ENCODE results near the gene PAK4.

PAK4 gene

DNA sequence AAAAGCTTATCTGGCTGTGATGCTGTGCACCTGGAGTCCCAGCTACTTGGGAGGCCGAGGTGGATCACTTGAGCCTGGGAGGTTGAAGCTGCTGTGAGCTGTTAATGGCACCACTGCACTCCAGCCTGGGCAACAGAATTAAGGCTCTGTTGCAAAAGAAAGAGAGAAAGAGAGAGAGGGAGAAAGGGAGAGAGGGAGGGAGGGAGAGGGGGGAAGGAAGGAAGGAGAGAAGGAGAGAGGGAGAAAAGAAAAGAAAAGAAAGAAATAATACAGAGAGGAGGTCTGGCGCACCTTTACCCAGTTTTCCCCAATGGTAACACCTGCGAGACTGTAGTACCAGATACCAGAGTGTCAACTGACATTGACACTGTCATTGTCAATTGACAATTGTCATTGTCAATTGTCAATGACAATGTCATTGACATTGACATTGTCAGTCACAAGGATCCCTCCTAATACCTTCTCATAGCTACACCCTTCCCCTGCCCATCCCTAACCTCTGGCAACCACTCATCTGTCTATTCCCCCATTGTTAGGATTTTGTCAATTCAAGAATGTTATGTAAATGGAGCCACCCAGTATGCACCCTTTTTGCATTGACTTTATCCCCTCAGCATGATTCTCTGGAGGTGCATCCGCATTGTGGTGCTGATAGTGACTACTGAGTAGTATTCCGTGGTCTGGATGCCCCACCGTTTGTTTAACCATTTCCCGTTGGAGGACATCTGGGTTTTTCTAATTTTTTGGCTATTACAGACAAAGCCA is 21.3 kb downstream of the PAK4 start:
- no peak for FAIRE-seq
- no peak for DNase-seq (ENCODE audit: low spot score)

DNA sequence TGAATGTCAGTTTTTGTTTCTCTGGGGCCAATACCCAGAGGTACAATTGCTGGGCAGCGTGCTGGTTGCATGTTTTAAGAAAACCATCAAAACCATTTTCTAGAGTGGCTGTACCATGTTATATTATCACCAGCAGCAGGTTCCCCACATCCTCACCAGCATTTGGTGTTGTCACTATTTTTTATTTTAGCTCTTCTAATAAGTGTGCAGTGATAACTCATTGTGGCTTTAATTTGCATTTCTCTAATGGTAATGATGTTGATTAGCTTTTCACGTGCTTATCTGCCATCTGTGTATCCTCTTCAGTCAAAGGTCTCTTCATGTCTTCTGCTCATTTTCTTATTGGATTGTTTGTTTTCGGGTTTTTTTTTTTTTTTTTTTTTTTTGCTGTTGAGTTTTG is 21.9 kb downstream of the PAK4 start:
- DNase-seq (ENCODE audit: low spot score) = no peak
- no peak for FAIRE-seq

DNA sequence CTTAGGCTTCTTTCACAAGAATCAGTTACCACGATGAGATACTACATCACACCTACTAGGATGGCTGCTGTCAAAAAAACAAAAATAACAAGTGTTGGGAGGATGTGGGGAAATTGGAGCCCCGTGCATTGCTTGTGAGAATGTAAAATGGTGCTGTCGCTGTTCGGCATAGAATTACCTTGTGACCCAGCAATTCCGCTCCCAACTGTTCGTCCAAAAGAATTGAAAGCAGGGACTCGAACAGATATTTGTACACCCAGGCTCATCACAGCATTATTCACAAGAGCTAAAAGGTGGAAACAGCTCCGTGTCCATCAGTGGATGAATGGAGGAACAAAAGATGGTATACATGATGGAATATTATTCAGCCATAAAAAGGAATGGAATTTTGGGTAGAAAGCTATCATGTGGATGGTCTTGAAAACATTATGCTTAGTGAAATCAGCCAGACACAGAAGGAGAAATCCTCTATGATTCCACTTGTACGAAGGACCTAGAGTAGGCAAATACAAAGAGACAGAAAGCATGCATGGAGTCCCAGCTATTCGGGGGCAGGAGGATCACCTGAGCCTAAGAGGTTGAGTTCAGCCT is 23.4 kb downstream of the PAK4 start:
- FAIRE-seq = no peak
- DNase-seq (ENCODE audit: low spot score) = no peak

DNA sequence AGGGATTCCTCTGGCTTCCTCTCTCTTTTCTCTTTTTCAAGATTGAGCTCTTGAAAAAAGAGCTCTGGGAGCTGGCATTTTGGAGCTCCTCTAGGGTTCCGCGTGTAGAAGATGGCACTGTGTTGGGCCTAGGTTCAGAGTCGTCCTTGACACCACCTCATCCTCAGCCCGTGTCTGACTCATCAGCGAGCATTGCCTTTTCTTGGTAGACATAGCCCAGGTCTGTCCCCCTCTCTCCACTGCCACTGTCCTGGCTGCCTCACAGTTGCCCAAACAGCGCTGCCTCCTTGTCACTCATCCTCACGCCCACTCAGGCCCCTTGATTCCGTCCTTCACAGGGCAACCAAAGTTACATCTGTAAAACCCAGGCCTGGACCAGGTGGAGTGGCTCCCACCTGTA is 24.6 kb downstream of the PAK4 start:
- FAIRE-seq (no peak), DNase-seq (ENCODE audit: low spot score) (no peak)

DNA sequence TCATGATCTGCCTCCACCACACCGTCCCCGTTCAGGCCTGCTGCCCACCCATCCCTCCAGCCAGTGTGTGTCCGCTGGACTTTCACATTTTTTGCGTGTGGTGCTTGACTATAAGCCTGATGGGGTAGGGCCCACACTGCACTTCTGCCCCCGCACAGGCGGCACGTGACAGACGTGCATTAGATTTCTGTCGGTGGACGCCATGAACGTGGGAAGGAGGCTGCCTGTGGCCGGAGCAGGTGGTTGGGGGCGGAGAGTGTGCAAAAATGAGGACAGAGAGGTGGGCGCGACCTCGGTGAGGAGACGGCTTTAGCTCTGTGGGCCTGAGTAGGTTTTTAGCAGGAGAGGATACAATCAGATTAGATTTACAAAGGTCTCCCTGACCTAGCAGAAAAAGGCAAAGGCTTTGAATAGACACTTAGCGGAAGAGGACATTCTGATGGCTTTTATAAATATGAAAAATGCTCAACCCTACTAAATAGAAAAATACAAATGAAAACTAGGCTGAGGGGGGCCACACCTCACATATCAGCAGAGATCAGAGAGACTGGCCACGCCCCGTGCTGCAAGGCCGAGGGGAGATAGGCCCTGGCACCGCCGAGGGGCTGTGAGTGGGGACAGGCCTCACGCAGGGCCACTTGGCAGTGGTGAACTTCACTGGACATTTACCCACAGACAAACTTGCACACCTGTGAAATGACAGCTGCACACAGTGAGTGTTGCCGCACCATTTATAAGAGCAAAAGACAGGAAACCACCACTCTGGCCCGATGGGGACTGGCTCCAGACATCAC is 25.4 kb downstream of the PAK4 start:
- no peak for FAIRE-seq
- DNase-seq (ENCODE audit: low spot score) = no peak

DNA sequence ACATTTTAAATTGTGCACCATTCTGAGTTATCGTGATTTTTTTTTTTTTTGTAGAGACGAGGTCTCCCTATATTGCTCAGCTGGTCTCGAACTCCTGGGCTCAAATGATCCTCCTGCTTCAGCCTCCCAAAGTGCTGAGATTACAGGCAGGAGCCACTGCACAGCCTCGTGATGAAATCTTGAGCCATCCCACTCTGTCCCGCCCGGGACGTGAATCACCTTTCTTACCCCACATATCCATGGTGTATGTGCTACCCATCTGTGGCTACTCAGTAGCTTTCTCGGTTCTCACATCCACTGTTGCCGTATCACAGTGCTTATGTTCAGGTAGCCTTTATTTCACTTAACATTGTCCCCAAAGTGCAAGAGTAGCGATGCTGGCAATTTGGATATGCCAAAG is 26.5 kb downstream of the PAK4 start:
- FAIRE-seq = no peak
- DNase-seq (ENCODE audit: low spot score) = no peak

DNA sequence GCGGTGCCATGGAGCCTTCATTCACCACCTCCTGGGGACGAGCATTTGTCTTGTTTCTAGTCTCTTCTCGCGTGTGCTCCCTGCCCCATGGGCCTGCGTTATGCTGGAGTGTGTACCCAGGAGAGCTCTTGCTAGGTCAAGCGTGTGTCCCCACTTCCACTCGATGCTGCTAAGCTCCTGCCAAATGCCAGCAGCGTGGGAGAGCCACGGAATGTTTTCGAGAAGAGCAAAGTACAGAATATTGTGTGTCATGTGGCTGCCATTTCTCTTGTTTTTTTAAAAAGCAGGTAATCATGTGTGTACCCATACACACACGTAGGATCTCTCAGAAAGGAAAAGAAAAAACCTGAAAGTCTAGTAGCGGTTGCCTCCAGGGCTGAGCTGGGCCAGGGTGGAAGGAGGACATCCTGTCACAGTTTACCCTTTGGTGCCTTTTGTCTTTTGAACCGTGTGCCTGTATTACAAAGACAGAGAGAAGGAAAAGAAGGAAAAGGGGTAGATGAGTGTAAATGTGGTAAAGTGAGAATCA is 28.6 kb downstream of the PAK4 start:
- DNase-seq (ENCODE audit: low spot score) (no peak), FAIRE-seq (no peak)

DNA sequence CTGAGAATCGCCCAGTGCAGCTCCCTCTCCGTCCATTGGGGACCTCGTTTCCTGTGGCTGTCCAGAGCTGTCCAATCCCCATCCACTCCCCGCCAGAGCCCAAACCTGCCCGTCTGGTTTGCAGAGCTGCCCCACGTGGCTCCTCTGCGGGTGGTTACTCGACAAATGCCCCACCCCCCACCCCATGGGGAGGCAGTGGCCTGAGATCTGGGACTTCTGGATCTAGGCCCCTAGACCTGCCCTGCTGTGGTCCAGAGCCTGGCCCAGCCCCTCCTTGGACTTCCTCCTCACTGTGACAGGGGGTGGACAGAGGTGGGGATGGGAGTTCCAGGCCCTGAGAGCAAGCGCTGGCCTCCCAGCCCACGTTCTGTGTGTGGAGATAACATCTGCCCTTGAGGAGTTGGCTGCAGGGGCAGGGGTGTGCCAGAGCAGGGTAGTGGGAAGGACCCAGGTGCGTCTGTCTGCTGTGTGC is 29.1 kb downstream of the PAK4 start:
- FAIRE-seq = no peak
- DNase-seq (ENCODE audit: low spot score) = no peak

DNA sequence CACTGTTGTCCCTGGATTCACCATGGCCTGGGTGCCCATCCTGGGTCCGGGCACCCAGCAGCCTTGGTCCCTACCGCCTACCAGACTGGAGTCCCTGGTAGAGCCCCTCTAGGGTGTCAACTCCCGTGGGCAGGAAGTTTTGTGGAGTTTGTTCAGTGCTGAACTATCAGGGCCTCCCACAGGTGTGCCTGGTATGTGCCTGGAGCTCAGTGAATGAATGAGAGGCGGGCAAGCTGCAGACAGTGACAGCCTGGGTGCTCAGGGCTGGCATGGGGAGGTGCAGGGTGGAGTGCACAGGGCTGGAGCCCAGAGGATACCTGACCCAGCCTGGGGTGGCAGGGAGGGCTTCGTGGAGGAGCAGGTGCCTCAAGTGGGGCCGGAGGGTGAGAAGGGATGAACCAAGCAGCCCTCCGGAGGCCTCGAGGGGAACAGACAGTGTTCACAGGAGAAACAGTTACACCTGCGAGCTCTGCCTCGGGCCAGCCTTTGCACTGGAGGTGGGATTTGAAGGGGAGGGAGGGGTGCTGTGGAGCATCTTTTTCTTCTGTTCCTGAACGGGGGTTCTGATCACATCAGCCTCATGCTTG is 29.6 kb downstream of the PAK4 start:
- no peak for DNase-seq (ENCODE audit: low spot score)
- FAIRE-seq = no peak

DNA sequence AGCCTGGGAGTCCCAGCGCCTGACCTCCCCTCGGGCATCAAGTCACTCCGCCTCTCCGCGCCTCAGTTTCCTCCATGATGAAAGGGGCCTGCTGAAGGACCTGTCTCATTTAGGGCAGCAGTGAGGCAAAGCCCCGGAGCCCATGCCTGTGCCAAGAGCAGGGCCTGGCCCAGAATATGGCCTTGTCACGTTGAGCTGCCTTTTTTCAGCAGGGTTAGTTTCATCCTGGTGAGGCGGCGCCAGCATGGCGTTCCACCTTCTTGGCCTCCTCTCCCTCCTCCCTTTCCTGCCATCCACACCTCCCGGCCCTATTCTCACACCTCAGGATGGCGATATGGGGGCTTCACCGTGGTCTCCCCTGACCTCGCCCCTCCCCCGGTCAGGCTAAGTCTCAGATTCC is 30.2 kb downstream of the PAK4 start:
- FAIRE-seq (no peak), DNase-seq (ENCODE audit: low spot score) (no peak)

DNA sequence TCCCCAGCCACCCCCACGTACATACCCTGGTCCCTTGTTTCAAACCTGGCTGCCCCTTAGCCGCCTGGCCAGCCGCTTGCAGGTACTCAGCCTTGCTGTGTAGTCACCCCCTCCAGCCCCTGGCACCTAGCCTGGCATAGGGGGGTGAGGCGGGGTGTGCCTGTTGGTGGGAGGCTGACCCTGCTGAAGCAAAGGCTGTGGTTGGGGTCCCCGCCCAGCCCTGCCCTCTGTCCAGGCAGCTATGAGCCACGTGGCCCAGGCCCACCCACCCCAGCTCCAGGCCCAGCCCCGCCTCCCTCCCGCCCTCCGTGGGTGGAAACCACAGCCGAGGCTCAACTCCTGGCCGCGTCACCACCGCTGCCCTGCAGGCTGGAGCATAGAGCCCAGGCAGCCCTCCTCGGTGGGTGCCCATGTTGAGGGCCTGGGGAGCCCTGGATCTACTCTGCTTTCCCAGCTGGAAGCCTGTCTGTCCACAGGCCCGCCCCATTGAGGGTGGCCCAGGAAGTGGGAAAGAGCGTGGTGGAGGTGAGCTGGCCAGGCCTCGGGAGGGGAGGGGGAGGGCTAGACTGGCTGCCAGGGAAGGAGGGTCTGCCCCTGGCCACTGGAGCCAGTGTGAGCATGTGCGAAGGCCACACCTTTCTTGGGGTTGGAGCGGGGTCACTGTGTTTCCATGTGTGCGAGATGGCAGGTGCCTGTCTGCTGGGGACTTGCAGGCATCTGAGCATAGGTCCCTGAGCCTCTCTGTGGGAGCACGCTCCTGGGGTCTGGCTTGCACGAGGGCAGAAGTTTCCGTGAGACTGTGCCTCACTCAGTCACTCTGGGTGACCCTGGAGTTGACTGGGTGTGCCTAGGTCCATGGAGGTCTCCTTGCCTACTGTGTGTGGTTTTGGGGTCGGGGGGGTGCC is 31.0 kb downstream of the PAK4 start:
- FAIRE-seq (no peak), DNase-seq (ENCODE audit: low spot score) (no peak)

DNA sequence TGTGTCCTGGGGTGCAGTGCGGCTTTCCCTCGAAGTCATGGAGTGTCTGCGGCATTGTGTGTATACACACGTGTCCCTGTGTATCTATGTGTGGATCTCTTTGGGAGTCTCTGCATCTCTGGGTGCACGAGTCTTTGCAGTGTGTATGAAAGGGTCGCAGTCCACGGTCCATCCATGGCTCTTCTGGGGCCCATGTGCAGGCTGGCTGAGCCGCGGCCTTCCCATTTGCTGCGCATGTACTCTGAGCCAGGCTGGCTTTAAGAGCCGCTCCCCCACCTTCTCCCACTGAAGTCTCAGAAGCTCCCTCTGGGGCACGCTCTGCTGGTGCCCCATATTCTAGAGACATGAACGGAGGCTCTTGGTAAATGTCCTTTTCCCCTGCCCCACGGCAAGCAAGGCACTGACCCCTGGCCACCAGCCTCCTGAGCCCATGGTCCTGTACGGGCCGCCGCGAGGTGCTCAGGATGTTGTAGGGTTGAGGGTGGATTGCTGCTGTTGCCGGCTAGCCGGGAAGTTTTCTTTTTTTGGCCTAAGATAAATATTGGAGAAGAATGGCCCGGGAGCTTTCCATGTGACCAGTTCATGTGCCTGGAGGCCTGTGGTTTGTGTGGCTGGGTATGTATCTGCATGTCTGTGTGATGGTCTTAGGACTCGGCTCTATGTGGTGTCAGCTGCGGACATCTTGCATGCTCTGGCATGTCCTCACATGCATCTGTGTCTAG is 31.9 kb downstream of the PAK4 start:
- DNase-seq (ENCODE audit: low spot score) = no peak
- no peak for FAIRE-seq

DNA sequence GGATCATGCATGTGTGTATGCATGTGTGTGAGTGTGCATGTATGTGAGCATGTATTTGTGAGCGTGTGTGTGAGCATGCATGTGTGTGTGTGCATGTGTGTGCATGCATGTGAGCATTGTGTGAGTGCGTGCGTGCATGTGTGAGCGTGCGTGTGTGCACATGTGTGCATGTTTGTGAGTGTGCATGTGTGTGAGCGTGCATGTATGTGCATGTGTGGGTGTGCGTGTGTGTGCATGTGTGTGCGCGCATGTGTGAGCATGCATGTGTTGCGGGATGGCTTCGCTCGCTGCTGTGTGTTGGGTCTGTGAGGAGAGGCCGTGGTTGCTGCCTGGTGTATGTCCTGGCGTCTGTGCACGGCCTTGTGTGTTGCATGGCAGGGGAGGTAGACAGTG is 32.4 kb downstream of the PAK4 start:
- DNase-seq (ENCODE audit: low spot score) = no peak

DNA sequence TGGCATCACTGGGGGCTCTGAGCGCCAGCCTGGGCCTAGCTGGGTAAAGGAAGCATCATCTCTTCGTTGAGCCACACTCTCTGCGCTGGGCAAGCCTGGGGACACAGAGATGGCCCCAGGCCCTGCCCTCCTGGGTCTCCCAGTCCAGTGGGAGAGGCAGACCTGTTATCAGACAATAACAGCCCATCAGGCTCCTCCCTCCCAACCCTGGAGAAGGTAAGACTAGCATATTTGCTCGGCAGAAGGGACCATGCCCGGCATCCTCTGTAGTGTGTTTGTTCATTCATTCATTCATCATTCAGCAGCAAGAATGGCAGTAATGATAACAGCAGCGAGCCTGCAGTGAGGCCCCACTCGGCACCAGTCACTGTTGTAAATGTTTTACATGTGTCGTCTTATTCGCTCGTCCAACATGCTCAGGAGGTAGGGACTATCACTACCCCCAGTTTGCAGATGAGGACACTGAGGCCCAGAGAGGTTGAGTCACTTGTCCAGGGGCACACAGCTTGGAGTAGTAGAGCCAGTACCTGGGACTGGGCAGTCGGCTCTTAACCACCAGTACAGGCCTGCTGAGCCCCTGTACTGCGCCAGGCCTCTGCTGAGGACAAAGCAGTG is 33.2 kb downstream of the PAK4 start:
- no peak for FAIRE-seq
- no peak for DNase-seq (ENCODE audit: low spot score)

More for the DNA sequence above, 32.4 kb downstream of the PAK4 start:
- FAIRE-seq = no peak

DNA sequence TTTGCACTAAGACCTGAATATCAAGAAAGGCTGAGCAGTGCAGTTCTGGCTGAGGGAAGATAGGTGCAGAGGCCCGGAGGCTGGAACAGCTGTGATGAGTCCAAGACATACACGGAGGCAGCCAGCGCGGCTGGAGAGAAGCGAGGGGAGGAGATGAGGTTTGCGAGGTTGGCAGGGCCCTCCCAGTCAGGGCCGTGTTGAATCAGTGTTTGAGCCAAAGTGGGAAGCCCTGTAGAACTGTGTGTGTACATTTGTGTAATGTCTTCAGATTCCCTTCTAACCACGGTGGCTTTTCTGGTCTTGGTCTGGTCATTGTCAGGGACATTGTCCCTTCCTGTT is 34.9 kb downstream of the PAK4 start:
- FAIRE-seq (no peak), DNase-seq (ENCODE audit: low spot score) (no peak)

DNA sequence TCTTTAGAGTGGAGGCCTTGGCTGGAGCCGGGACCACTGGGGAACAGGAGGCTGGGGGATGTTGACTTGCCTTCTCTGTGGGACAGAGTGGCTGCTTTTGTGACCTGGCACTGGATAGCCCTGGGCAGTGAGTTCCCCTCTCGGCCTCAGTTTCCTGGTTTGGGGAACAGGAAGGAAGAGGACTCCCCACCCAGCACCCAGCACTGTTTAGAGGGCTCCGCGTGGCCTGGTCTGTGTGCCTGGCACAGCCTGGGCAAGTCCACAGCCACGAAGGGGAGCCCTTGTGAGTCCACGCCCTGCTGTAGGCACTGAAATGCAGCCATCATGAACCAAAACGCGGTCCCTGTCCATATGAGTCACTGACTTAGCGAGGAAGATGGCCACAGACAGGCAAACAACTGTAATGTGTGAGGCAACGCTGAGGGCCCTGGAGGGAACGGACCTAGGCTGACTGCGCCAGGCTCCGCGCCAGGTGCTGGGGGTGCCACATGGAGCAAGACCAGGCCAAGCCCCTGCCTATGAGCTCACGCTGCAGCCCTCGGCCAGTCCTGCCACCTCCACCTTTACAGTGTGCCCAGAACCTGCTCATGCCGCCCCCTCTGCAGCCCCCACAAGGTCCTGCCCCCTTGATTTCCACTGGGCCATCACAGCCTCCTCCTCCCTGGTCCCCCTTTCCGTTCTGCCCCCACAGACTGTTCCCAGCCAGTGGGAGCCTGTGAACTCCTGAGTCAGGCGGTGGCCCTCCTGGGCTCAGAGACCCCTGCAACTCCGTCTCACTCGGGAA is 35.5 kb downstream of the PAK4 start:
- DNase-seq (ENCODE audit: low spot score) = no peak
- no peak for FAIRE-seq

DNA sequence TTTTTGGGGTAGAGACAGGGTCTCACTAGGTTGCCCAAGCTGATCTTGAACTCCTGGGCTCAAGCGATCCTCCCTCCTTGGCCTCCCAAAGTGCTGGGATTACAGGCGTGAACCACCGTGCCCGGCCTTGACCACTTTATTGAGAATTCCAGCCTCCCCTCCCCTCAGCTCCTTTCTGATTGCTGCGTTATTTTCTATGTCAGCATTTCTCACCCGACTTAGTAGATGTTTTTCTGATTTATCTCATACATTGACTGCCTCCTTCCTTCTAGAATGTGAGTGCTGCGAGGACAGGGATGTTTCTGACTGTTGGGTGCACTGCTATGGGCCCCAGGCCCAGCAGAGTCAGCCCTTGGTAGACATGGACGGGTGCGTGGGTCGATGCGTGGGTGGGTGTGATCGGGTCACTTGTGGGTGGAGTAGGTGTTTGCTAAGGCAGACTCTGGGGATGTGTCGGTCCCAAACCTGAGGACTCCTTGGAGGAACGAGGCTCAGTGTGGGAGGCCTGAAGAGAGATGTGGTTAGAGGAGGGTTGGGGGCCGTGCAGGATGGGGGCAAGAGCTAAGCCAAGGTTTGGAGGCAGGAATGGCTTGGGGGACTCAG is 37.0 kb downstream of the PAK4 start:
- DNase-seq (ENCODE audit: low spot score) = no peak
- FAIRE-seq = no peak

DNA sequence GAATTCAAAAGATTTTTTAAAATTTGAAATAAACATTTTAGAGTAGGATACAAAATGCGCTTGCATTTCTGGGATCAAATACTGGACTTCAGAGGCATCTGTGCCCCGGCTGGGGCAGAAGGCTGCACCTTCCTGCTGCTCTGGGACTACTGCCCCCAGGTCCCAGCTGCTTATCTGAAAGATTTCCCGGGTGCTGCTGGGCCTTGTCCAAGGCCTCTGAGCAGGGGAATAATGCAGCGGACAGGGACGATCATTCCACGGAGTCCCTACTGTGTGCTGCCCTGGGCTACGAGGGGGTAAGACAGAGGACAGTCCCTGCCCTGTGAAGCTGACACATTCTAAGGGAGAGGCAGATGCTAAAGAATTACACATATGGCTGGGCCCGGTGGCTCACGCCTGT is 38.0 kb downstream of the PAK4 start:
- DNase-seq (ENCODE audit: low spot score) (no peak), FAIRE-seq (no peak)

DNA sequence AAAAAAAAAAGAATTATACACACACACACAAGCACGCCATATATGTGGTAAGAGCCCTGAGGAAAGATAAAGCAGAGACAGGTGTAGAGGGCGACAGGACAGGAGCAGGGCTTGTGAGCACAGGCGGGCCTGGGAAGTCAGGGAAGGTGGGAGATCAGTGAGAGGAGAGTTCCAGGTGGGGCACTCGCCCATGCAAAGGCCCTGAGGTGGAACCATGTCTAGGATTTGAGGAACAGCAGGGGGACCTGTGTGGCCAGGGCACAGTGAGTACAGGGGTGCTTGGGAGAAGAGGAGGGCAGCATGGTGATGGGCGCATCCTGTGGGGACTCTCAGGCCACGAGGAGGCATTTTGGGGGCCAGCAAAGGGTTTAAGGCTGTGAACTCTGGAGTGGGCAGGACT is 38.7 kb downstream of the PAK4 start:
- DNase-seq (ENCODE audit: low spot score) (no peak), FAIRE-seq (no peak)
